Islet of Langerhans (tissue), 1 donor: ENCODE results near the gene PRPF38A.
"Not testable (repeated sequence)": the region's sequence is repeated elsewhere in the genome, so short reads cannot be mapped to it uniquely, and the experiment has no call there.

ENCODE experiments used
- FAIRE-seq: peaks from one replicate; lab custom pipeline; 2011; peaks lifted over from hg19 to GRCh38; lab: Jason Lieb, UNC

PRPF38A gene

DNA sequence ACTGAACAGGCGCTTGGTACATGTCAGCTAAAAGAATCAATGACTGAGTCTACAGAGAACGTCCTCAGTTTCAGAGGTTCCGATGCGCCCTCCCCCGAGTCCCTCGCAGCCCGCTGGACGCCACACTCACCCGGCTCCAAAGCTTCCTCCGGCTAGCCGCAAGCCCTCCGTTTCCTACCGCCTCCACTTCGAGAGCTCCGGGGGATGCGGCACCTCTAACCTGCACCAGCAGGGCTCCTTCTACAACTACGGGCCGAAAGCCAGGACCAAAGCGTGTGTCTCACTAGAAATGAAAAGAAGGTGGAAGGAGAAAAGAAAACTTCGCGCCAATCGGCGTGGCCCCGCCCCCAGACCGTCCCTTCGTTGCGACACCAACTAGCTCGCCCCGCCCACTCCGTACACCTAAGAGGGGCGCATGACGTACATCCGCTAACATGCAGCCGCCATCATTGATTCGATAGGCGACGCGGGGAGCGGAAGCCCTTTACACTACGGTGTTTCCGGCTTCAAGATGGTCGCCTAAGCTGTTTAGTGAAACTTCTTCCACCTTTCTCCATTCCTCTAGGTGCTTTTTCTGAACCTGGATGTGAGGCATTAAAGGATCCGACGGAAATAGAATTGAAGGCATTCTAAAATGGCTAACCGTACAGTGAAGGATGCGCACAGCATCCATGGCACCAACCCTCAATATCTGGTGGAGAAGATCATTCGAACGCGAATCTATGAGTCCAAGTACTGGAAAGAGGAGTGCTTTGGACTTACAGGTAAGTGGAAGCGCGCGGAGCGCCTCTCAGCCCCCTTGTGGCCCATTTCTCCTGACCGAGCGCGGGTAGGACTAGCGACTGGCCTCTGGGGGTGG is at the start of gene PRPF38A, which contains the start of gene ORC1:
Gene PRPF38A, plus strand, starts transcription at position 487 of the 859 bp plus-strand sequence. Its CDS starts 148 bp downstream, at position 635.
Gene ORC1, minus strand, starts transcription at position 308 of the 859 bp plus-strand sequence. CDS start 2,200 bp downstream, outside the sequence.
- FAIRE-seq: no peak

DNA sequence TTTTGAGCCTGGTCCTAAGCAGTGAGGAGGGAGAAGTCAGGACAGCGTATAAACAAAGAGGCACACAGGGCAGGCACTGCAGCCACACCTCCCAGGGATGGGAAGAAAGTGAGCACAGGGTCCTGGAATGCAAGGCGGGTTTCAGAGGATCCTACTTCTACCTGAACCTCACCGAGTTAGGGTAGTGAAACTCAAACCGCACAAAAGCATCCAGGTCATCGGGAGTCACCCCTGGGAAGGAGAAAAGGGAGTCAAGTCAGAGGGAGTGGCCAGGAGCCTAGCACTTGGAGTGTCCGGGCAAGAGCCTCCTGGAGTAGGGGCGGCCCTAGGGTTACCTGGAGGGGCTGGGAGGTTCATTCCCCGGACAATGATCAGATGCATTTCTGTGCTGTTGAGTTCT is 49.0 kb upstream of the PRPF38A start:
- no peak for FAIRE-seq

- FAIRE-seq: no peak
These were observed 48.4 kb upstream of the PRPF38A start for GRCh38 chr1:52355847-52356505.

GRCh38 chr1:52356818-52357355 is 47.5 kb upstream of the PRPF38A start:
- no peak for FAIRE-seq

- FAIRE-seq: no peak
These were observed 47.0 kb upstream of the PRPF38A start for GRCh38 chr1:52357397-52357796.

DNA sequence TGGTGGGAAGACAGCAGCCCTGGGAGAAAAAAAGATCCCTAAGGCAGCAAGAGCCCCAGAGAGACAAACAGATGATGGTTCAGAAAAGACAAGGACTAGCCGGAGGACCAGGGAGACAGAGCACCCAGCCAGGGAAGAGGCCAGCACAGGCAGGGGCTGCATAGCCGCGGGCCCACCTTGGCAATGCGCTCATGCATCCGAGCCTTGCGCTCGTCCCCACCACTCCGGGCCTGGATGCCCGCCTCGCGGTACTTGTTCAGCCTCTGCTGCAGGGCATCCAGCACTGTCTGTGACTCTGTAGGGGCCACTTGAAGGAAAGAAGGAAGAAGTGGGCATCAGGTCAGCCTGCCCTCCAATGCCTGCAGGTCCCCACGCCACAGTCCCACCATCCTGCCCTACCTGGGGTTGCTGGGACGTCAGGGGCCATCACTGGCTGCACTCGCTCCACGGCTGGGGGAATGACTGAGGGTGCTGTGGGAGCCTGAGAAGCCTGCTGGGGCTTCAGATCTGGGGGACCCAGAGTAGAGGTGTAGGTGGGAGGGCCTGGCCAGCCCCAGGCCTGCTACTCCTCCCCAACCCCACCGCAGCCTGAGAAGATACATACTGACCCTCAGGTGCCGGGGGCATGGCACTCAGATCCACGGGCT is 45.4 kb upstream of the PRPF38A start:
- no peak for FAIRE-seq

- FAIRE-seq: no peak
These were observed 44.5 kb upstream of the PRPF38A start for GRCh38 chr1:52359676-52360594.

GRCh38 chr1:52360595-52360968 is 43.8 kb upstream of the PRPF38A start:
- FAIRE-seq: no peak

DNA sequence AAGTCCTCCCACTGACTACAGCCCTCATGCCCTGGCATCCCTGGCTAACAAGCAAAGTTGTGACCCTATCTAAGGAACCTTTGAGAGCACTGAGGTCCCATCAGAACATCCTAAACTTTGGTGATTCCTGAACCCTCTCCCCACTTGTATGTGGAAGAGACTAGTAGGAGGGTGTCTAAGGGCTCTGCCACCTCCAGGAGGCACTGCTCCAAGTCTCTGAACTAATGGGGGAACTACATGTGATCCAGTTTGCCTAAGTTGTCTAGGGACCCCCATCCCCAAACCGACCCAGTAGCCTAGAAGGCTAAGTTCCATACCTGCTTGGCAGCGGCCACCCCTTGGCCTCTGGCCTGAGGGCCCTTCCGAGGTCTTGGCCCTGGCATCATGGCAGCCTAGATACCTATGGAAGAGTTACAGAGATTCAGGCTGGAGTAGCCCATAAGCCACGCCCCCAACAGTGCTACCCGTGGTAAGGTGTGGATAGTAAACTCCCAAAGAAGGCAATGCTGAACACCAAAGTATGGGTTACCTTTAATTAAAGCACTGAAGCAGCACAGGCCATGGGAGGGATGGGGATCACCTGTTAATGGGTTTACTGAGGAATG is 40.1 kb upstream of the PRPF38A start:
- FAIRE-seq: no peak

DNA sequence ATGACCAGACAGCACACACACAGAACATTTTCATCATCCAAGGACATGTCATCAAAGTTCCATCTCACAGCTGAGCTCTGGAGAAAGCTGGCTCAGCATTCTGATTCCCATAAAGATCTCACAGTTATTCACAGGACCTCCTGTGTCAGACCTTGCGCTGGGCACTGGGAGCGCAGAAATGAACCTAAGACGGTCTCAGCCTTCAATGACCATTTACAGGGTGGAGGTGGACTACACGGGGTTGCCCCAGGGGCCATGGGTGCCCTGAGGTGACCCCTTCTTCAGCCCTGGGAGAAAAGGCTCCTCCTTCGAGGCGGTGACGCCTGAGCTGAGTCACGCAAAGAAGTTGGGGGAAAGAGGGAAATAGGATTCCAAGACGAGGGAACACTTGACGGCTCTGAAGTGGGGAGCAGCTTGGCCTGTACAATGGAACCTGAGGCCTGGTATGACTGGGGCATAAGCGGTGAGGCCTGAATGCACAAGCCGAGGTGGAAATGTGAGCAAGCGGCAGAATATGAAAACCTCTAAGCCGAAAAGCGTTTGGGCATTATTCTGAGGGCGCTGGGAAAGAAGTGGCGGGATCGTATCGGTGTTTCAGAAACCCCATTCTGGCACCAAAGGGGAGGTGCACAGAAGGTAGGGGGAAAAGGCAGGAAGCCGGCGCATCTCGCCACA is 39.2 kb upstream of the PRPF38A start:
- no peak for FAIRE-seq

- FAIRE-seq: no peak
These were observed 38.5 kb upstream of the PRPF38A start, which contains the start of gene CC2D1B for GRCh38 chr1:52365746-52366516. Gene CC2D1B (minus strand): TSS chr1:52366205. CDS start chr1:52364620, 1,585 bp downstream.

- FAIRE-seq: no peak
These were observed 37.9 kb upstream of the PRPF38A start for GRCh38 chr1:52366517-52366827.

GRCh38 chr1:52367272-52367671 is 37.1 kb upstream of the PRPF38A start:
- FAIRE-seq: no peak

DNA sequence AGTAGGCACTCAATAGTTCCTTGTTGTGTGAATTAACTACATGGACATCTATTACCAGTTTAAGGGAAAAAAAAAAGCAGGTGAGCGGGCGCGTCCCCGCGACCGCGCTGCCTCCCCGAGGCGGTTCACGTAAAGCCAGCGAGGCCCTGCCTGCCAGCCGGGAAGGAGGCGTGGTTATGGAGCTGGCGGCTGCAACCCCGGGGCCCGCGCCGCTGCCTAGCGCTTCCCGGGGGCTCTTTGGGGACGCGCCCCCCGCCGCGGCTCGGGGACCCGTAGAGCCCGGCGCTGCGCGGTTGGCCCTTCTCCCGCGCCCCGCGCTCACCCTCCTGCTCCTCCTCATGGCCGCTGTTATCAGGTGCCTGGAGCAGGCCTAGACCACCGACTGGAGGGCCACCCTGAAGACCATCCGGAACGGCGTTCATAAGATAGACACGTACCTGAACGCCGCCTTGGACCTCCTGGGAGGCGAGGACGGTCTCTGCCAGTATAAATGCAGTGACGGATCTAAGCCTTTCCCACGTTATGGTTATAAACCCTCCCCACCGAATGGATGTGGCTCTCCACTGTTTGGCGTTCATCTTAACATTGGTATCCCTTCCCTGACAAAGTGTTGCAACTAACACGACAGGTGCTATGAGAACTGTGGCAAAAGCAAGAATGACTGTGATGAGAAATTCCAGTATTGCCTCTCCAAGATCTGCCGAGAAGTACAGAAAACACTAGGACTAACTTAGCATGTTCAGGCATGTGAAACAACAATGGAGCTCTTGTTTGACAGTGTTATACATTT is 35.8 kb upstream of the PRPF38A start:
- FAIRE-seq: no peak

DNA sequence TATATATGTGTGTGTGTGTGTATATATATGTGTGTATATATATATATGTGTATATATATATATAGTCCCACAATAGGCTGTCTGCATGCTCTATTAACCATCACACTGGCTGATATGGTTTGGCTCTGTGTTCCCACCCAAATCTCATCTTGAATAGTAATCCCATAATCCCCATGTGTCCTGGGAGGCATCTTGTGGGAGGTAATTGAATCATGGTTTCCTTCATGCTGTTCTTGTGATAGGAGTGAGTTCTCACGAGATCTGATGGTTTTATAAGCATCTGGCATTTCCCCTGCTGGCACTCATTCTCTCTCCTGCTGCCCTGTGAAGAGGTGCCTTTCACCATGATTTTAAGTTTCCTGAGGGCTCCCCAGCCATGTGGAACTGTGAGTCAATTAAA is 34.6 kb upstream of the PRPF38A start:
- FAIRE-seq: not testable (repeated sequence)

GRCh38 chr1:52385376-52385775 is 19.0 kb upstream of the PRPF38A start:
- FAIRE-seq: no peak

DNA sequence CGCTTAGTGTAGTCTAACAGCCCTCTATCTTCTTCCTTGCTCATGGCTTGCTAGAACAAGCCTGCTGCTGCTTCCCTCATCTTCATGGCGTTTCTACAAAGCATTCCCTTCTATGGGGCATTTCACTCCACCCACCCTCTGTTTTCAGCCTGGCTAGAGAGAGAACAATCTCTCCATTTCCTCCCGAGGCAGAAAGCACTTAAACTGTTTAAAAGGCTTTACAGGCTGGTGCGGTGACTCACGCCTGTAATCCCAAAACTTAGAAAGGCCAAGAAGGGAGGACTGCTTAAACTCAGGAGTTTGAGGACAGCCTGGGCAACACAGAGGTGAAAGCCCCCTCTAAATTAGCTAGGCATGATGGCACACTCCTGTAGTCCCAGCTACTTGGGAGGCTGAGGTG is 17.9 kb upstream of the PRPF38A start:
- FAIRE-seq: no peak

DNA sequence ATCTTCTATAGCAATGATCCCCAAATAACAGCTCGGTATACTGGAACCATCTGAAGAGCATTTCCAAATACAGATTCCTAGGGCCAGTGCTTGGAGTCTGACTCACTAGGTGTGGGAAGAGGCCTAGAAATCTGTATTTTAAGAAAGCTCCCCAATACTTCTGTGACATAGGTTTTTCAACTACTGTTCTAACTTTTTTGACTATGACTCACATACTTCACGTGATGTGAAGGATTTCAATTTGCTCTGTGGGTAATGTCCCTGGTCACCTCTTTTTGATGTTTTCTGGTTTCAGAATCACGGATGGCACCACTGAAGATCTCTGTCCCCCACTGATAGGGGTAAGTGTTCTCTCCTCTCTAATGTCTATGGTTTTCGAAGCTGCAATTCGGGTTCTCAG is 11.2 kb upstream of the PRPF38A start:
- FAIRE-seq: no peak

DNA sequence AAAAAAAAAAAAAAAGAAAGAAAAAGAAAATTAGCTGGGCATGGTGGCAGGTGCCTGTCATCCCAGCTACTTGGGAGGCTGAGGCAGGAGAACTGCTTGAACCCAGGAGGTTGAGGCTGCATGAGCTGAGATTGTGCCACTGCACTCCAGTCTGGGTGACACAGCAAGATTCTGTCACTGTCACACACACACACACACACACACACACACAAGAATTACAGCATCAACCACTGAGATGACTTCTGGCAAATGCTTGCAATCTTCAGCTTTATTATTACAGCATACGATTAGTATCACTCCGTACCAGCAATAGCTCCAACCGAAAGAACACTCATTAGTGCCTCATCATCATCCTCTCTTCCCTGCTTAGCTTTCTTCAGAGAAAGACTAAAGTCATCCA is 4.8 kb upstream of the PRPF38A start:
- FAIRE-seq: no peak
